Nephron progenitor cell (in vitro differentiated cells): Measurements from ENCODE around the gene MYRF.

Source experiments
- DNase-seq: peaks from one replicate; pipeline ENCODE4 v3.0.0; 2021
- H3K27ac Mint-ChIP-seq: 2 replicates; pipeline ENCODE4 v1.8.0; 2021; ENCODE audit warnings: mild to moderate bottlenecking, moderate library complexity, mixed read lengths
- H3K27me3 Mint-ChIP-seq: 2 replicates; pipeline ENCODE4 v1.8.0; 2021; ENCODE audit warnings: mild to moderate bottlenecking, low read depth, mixed read lengths; ENCODE audit not compliant: poor library complexity
- H3K36me3 Mint-ChIP-seq: 2 replicates; pipeline ENCODE4 v1.8.0; 2021; ENCODE audit warnings: low read depth, mixed read lengths
- H3K4me1 Mint-ChIP-seq: 2 replicates; pipeline ENCODE4 v1.8.0; 2021; ENCODE audit warnings: mixed read lengths
- H3K4me3 Mint-ChIP-seq: 2 replicates; pipeline ENCODE4 v1.8.0; 2021; ENCODE audit warnings: mild to moderate bottlenecking, moderate library complexity, mixed read lengths
- H3K9me3 Mint-ChIP-seq: 2 replicates; pipeline ENCODE4 v1.8.0; 2021; ENCODE audit warnings: mild to moderate bottlenecking, moderate library complexity, mixed read lengths
- TF ChIP-seq, protein P1 (sequence below): fragments of 200-600 bp; sonication (generic); IDR thresholded peaks from 2 replicates; pipeline ENCODE4 v1.5.0; 2021; ENCODE audit warnings: antibody characterized with exemption

Gene MYRF

GRCh38 chr11:61709110-61709509 is 43.3 kb upstream of the MYRF start:
- Mint-ChIP-seq H3K4me1 (peaks cover 85% of the 10 kb centered on the region), H3K27ac (no peak overlapping the region), H3K9me3 (no peaks in the 10 kb centered on the region), H3K36me3 (no peaks in the 10 kb centered on the region), H3K27me3 (peaks cover 18% of the 10 kb centered on the region), H3K4me3 (no peak overlapping the region)
- TF ChIP-seq, protein P1, sequence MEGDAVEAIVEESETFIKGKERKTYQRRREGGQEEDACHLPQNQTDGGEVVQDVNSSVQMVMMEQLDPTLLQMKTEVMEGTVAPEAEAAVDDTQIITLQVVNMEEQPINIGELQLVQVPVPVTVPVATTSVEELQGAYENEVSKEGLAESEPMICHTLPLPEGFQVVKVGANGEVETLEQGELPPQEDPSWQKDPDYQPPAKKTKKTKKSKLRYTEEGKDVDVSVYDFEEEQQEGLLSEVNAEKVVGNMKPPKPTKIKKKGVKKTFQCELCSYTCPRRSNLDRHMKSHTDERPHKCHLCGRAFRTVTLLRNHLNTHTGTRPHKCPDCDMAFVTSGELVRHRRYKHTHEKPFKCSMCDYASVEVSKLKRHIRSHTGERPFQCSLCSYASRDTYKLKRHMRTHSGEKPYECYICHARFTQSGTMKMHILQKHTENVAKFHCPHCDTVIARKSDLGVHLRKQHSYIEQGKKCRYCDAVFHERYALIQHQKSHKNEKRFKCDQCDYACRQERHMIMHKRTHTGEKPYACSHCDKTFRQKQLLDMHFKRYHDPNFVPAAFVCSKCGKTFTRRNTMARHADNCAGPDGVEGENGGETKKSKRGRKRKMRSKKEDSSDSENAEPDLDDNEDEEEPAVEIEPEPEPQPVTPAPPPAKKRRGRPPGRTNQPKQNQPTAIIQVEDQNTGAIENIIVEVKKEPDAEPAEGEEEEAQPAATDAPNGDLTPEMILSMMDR: no peak
- DNase-seq: no peak

DNA sequence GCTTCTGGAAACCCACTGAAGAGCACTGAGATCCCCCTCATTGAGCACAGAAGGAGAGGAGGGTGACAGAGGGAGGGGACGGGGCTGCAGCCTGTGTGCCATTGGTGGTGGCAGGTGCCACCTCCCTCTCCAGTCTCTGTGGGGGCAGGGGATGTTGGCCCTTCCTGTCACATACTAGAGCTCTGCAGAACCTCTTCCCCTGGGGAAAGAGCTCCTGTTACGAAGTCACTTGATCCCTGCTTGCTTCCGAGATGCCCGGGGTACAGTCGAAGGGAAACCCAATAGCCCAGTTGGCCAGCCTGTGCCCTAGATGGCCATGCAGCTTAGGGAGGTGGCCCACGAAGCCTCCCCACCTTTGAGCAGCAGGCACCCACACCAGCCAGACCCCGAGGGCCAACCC is 42.9 kb upstream of the MYRF start:
- no peaks in the 10 kb centered on the region for H3K36me3 Mint-ChIP-seq
- H3K4me3 Mint-ChIP-seq: no peak overlapping the region
- H3K4me1 Mint-ChIP-seq: peaks cover 86% of the 10 kb centered on the region
- DNase-seq: no peak
- TF ChIP-seq, protein P1: no peak
- H3K27ac Mint-ChIP-seq: no peak overlapping the region
- peaks cover 14% of the 10 kb centered on the region for H3K27me3 Mint-ChIP-seq
- no peaks in the 10 kb centered on the region for H3K9me3 Mint-ChIP-seq

DNA sequence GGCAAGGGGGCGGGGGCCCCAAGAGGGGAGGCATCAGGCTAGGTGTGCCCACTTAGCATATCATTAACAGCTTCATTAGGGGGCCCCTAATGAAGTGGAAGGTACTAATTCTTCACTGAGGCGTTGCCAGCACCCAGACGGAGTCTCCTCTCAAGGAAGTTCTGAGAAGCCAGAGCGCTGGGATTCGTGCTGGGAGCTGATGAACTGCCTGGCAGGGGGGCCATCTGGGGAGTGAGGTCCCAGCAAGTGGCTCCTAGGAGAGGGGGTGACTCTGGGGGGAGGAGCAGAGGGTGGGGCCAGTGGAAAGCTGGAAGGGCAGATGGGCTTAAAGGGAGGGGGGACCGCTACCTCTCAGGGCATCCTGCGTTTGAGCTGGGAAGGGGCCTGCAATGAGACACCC is 42.4 kb upstream of the MYRF start:
- Mint-ChIP-seq H3K4me1 (peaks cover 86% of the 10 kb centered on the region), H3K4me3 (no peak overlapping the region), H3K36me3 (no peaks in the 10 kb centered on the region), H3K9me3 (no peaks in the 10 kb centered on the region), H3K27ac (no peak overlapping the region), H3K27me3 (peaks cover 14% of the 10 kb centered on the region)
- no peak for DNase-seq
- TF ChIP-seq, protein P1: no peak

- no peaks in the 10 kb centered on the region for H3K36me3 Mint-ChIP-seq
- H3K4me1 Mint-ChIP-seq: peaks cover 82% of the 10 kb centered on the region
- no peak for DNase-seq
- H3K4me3 Mint-ChIP-seq: no peak overlapping the region
- peaks cover 14% of the 10 kb centered on the region for H3K27me3 Mint-ChIP-seq
- H3K27ac Mint-ChIP-seq: no peak overlapping the region
- H3K9me3 Mint-ChIP-seq: no peaks in the 10 kb centered on the region
- TF ChIP-seq, protein P1: no peak
These were observed 41.4 kb upstream of the MYRF start for GRCh38 chr11:61711037-61711436.

DNA sequence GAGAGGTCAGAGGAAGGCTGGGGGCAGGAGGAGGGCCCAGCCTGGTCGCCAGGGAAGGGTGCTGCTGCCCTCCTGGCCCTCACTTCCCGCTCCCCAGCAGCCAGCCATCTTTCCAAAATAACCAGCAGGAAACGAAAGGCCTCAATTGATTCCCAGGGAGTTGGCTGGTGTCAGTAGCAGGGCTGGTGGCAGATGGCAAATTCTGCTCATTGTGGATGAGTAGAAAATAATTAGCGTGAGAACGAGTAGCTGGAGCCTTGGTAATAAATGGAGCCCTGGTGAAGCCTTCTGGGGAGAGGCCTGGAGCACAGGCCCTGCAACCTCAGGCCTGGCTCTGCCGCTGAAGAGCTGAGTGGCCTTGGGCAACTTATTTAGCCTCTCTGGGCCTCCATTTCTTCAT is 40.9 kb upstream of the MYRF start:
- TF ChIP-seq, protein P1: no peak
- Mint-ChIP-seq H3K27ac (no peak overlapping the region), H3K4me1 (peaks cover 82% of the 10 kb centered on the region), H3K9me3 (no peaks in the 10 kb centered on the region), H3K27me3 (peaks cover 16% of the 10 kb centered on the region), H3K36me3 (no peaks in the 10 kb centered on the region), H3K4me3 (no peak overlapping the region)
- no peak for DNase-seq

DNA sequence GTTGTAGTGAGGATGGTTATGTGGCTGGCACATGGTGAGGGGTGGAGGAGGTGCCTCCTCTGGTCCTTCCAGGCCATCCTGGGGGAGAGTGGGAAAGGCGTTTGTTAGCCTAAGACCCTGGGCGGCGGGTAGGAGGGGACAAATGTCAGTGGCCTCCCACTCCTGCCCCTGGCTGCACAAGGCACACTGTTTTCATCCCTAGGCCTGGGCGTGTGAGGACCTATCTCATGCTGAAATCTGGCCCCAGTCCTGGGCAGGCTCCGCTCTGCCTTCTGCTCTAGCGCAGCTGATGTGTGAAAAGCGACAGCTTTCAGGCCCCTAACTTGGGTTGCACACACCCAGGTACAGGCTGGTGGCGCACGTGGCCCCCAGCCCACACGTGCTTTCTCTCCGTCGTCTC is 40.1 kb upstream of the MYRF start:
- H3K4me1 Mint-ChIP-seq: peaks cover 79% of the 10 kb centered on the region
- H3K4me3 Mint-ChIP-seq: no peak overlapping the region
- no peaks in the 10 kb centered on the region for H3K36me3 Mint-ChIP-seq
- H3K27me3 Mint-ChIP-seq: peaks cover 16% of the 10 kb centered on the region
- H3K27ac Mint-ChIP-seq: no peak overlapping the region
- DNase-seq: no peak
- TF ChIP-seq, protein P1: no peak
- H3K9me3 Mint-ChIP-seq: no peaks in the 10 kb centered on the region
